ENCODE data around the gene FAM180A. TPM values are rescaled to one million over a fixed set of nuclear protein-coding genes. Genes with fewer than 3 reads are reported as not detected.

FAM180A gene
- total and polyA plus RNA-seq, 2 experiments from 2014 or later: not detected

DNA sequence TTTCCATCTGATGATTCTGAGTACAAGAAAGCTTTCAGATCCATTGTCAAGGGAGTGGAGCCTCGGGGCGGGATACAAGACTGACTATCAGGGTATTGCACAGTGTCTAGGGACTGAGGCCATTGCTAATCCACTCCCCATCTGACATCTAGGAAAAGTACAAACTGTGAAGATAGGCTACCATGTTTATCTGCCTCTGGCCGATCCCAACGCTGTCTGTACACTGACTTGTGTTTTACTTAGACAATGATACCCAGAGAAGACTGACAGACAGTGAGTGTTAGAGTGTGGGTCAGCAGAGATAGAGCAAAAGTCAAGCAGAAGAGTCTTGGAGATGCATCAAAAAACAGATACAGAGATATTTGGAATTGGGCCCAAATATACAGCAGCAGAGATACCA is 17.5 kb downstream of the FAM180A start:
- no peaks in the 10 kb centered on the region for H3K36me3 ChIP-seq
- TF ChIP-seq, protein P1, sequence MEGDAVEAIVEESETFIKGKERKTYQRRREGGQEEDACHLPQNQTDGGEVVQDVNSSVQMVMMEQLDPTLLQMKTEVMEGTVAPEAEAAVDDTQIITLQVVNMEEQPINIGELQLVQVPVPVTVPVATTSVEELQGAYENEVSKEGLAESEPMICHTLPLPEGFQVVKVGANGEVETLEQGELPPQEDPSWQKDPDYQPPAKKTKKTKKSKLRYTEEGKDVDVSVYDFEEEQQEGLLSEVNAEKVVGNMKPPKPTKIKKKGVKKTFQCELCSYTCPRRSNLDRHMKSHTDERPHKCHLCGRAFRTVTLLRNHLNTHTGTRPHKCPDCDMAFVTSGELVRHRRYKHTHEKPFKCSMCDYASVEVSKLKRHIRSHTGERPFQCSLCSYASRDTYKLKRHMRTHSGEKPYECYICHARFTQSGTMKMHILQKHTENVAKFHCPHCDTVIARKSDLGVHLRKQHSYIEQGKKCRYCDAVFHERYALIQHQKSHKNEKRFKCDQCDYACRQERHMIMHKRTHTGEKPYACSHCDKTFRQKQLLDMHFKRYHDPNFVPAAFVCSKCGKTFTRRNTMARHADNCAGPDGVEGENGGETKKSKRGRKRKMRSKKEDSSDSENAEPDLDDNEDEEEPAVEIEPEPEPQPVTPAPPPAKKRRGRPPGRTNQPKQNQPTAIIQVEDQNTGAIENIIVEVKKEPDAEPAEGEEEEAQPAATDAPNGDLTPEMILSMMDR (IDR thresholded peaks at IDR 0.05; ENCODE audit: low read depth, low read length): no peak
- H3K4me3 ChIP-seq: no peak overlapping the region
- no peaks in the 10 kb centered on the region for H3K9me3 ChIP-seq (ENCODE audit: low read depth)
- H3K4me1 ChIP-seq (ENCODE audit: low read depth): no peaks in the 10 kb centered on the region
- H3K27ac ChIP-seq: no peak overlapping the region
- H3K27me3 ChIP-seq: no peaks in the 10 kb centered on the region
- no peak for DNase-seq (ENCODE audit: low read depth in 1 of 2, low spot score in 1 of 2)

DNA sequence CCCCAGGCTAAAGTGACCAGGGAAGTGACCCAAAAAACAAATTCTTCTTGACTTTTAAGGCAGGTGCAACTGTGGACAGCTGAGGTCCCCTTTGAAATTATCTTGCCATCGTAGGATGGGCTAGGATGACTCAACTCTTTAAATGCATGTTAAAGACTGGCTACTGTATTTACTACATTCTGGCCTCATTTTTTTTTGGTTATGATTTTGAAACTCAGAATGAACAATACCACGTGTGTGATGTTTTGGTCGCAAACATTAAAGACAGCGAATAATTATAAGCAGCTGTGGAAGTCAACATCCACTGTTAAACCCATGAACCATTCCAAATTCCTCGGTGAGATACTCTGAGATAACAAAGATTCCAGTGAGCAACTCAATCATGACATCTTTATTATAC is 19.4 kb downstream of the FAM180A start:
- TF ChIP-seq, protein P1 (IDR thresholded peaks at IDR 0.05; ENCODE audit: low read depth, low read length): no peak
- H3K4me3 ChIP-seq: no peak overlapping the region
- H3K36me3 ChIP-seq: no peaks in the 10 kb centered on the region
- DNase-seq (ENCODE audit: low read depth in 1 of 2, low spot score in 1 of 2): no peak
- H3K9me3 ChIP-seq (ENCODE audit: low read depth): no peaks in the 10 kb centered on the region
- no peak overlapping the region for H3K27ac ChIP-seq
- no peaks in the 10 kb centered on the region for H3K4me1 ChIP-seq (ENCODE audit: low read depth)
- H3K27me3 ChIP-seq: no peaks in the 10 kb centered on the region

DNA sequence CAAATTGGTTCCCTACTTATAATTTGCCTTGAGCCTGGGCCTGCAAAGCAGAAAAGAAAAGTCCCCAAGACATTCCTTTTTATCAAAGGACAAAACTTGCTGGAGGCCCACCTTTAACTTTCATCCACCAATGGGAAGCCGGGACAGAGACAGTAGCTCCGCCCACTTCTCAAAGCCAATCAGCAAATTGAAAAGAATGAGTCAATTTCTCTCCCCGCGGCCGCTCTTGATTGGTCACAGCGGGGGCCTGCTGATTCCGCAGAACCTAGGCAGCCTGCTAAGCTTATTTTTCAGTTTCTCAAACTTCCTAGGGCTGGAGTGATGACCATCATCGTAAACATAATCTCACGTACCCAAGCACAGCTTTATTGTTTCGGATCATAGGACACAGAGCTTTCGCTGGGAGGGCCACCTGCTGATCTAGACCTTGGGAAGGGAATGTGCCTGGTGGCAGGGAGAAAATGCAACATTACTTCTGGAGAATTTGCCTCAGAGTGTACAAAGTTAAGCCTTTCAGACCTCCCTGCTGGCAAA is 20.4 kb downstream of the FAM180A start, which contains the start of gene SLC13A4:
Gene SLC13A4, minus strand, starts transcription at position 51 of the 534 bp plus-strand sequence. CDS start 690 bp downstream, outside the sequence.
- no peaks in the 10 kb centered on the region for H3K9me3 ChIP-seq (ENCODE audit: low read depth)
- no peaks in the 10 kb centered on the region for H3K4me1 ChIP-seq (ENCODE audit: low read depth)
- no peaks in the 10 kb centered on the region for H3K36me3 ChIP-seq
- H3K27me3 ChIP-seq: no peaks in the 10 kb centered on the region
- TF ChIP-seq, protein P1 (IDR thresholded peaks at IDR 0.05; ENCODE audit: low read depth, low read length): no peak
- DNase-seq (ENCODE audit: low read depth in 1 of 2, low spot score in 1 of 2): no peak
- H3K4me3 ChIP-seq: no peak within 1 kb of the TSS
- no peak within 1 kb of the TSS for H3K27ac ChIP-seq

DNA sequence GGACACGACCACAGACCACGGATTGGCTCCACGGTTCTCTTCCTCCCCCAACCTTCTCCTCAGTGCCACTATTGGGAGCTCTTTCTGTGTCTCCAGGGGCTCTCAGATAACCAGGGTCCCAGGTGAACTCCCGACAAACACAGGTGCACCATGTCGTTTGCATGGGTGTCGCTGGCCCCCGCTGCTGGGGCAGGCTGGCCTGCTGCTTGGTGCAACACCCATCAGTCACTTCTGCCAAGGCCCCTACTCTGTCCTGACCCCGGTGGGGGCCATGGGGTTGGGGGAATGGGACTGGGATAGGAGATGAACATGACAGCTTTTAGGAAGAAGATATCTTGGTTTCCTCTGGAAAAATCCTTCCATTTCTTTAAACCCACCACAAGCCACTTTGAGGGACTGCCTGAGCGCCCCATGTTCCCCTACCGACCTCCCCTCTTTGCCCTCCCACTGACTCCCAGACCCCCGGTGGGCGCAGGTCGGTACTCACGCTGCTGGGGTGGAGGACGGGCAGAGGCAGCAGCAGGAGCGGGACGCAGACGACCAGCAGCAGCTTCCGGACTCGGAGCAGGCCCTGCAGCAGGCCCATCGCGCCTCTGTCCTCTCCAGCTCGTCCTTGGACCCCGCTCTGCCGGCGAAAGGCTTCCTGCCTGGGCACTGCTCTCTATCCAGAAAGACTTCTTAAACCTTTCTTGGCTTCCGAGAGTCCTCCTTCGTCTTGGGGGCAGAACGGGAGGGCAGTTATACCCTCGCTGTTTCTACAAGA is 21.5 kb downstream of the FAM180A start:
- no peak overlapping the region for H3K27ac ChIP-seq
- H3K4me1 ChIP-seq (ENCODE audit: low read depth): no peaks in the 10 kb centered on the region
- no peaks in the 10 kb centered on the region for H3K36me3 ChIP-seq
- TF ChIP-seq, protein P1 (IDR thresholded peaks at IDR 0.05; ENCODE audit: low read depth, low read length): no peak
- H3K27me3 ChIP-seq: no peaks in the 10 kb centered on the region
- no peak overlapping the region for H3K4me3 ChIP-seq
- DNase-seq (ENCODE audit: low read depth in 1 of 2, low spot score in 1 of 2): no peak
- no peaks in the 10 kb centered on the region for H3K9me3 ChIP-seq (ENCODE audit: low read depth)

DNA sequence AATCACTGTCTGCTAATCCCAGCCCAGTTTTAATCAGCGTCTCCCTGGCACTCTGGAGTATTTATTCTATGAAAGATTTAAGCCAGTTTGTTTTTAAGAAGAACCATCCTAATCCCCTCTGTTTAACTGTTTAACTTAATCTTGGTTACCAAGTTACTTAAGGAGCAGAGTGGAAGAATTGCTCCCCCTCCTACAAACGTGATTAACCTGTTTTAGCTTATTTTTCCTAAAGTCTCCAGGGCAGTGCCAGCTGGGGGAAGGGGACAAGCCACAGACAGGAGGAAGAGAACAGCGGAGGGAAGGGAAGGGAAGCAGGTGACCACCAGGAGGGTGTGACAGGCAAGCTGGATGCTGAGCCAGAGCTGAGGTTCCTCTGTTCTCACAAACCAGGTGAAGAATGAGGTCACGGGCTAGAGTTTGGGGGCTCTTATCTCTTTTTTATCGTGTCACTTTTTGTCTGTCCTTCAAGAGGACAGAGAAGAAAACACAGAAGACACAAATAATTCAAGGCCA is 22.3 kb downstream of the FAM180A start:
- Histone ChIP-seq H3K9me3 (ENCODE audit: low read depth) (no peaks in the 10 kb centered on the region), H3K4me3 (no peak overlapping the region), H3K27ac (no peak overlapping the region), H3K27me3 (no peaks in the 10 kb centered on the region), H3K36me3 (no peaks in the 10 kb centered on the region), H3K4me1 (ENCODE audit: low read depth) (no peaks in the 10 kb centered on the region)
- DNase-seq (ENCODE audit: low read depth in 1 of 2, low spot score in 1 of 2): no peak
- TF ChIP-seq, protein P1 (IDR thresholded peaks at IDR 0.05; ENCODE audit: low read depth, low read length): no peak
